ENCODE data around the gene VPS13D.
A peak's percentile ranks its signal among the peaks of the same experiment; 100 is the strongest.

VPS13D gene, protein sequence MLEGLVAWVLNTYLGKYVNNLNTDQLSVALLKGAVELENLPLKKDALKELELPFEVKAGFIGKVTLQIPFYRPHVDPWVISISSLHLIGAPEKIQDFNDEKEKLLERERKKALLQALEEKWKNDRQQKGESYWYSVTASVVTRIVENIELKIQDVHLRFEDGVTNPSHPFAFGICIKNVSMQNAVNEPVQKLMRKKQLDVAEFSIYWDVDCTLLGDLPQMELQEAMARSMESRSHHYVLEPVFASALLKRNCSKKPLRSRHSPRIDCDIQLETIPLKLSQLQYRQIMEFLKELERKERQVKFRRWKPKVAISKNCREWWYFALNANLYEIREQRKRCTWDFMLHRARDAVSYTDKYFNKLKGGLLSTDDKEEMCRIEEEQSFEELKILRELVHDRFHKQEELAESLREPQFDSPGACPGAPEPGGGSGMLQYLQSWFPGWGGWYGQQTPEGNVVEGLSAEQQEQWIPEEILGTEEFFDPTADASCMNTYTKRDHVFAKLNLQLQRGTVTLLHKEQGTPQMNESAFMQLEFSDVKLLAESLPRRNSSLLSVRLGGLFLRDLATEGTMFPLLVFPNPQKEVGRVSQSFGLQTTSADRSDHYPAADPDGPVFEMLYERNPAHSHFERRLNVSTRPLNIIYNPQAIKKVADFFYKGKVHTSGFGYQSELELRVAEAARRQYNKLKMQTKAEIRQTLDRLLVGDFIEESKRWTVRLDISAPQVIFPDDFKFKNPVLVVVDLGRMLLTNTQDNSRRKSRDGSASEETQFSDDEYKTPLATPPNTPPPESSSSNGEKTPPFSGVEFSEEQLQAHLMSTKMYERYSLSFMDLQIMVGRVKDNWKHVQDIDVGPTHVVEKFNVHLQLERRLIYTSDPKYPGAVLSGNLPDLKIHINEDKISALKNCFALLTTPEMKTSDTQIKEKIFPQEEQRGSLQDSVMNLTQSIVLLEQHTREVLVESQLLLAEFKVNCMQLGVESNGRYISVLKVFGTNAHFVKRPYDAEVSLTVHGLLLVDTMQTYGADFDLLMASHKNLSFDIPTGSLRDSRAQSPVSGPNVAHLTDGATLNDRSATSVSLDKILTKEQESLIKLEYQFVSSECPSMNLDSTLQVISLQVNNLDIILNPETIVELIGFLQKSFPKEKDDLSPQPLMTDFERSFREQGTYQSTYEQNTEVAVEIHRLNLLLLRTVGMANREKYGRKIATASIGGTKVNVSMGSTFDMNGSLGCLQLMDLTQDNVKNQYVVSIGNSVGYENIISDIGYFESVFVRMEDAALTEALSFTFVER (N-terminal part only)

DNA sequence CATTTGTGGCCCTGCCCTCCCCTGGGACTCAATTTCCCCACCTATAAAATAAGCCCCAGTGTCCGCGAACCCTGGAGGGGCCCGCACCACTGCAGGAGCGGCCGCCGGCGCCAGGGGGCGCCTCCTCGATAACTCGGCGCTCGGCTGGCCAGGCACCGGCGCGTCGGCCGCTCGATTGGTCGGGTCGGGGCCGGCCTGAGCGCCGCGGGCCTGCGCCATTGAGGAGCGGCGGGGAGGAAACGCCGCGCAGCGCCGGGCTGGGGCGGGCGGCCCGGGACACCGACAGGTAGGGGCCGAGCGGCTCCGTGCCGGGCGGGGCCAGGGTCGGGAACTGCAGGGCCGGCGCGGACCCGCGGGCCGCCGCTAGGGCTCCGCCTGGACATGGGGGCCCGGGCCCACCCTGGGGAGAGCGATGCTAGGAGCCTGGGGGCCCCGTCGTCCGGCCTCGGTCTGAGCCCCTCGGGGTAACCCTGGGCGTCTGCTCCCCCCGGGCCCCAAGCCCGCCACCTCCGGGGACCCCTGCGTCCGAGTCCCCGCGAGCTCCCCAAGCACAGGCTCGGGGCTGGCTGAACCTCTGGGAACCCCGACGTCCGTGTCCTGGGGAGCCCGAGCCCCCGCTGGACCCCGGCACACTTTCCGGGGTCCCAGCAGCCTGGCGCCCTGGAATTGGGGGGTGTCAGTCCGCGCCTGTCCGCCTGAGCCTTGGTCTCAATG lies at the start of gene VPS13D:
TSS of gene VPS13D (plus strand) at position 196 of the 714 bp plus-strand sequence. CDS start 4,237 bp downstream, outside the sequence.
- DNase-seq (ENCODE audit: low spot score) = peak; percentile 98

DNA sequence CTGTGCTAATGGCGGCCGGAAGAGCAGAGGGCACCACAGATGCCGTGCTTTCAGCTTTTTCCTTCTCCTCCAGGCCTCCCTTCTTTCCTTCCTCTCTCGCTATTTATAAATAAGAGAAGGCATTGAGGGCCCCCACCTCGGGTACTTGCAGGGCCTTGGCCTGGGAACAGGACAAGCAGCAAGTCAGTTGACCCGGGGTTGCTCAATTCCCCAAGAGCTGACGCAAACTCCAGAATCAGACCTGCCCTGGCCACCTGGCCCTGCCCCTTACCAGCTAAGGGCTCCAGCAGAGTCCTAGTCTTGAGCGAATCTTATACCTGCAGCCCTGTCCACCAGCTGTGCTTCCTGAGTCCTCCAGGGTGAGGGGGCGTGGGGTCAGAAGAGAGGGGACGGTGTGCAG lies 49.5 kb upstream of the VPS13D start:
- DNase-seq (ENCODE audit: low spot score) = no peak

DNA sequence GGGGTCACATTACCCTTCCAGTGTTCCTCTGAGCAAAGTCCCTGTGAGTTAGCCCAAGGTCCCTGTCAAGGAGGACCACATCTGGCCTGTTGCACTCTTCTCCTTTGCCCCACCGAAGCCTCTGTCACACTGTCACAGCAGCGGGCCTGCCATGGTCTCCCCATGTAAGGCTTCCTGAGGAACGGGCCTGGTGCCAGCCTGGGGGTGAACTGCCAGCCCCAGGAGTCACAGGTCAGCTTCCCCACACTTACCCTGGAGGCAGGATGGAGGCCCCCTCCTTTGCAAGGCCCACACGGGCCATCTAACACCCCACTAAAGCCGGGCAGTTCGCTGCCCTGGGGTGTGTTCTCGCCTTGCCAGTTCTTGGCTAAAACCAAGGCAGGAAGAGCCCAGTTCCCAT lies 48.9 kb upstream of the VPS13D start:
- DNase-seq (ENCODE audit: low spot score) = no peak

DNA sequence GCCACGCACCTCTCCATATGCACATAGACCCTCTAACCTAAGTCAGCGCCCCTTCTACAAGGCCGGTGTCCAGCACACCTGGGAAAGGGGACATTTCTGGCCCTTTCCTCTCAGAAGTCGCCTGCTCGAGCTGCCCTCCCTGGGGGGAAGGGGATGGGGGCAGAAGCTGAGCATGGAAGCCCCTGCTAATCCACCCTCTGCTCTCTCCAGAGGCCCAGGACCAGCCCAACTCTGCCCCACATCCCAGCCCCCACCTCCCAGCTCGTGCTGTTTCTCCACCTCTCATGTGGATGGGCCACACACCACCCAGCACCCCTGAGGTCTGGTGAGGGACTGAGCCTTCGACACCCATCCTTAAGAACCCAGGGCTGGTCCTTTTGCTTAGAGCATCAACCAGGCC lies 48.3 kb upstream of the VPS13D start:
- no peak for DNase-seq (ENCODE audit: low spot score)

DNA sequence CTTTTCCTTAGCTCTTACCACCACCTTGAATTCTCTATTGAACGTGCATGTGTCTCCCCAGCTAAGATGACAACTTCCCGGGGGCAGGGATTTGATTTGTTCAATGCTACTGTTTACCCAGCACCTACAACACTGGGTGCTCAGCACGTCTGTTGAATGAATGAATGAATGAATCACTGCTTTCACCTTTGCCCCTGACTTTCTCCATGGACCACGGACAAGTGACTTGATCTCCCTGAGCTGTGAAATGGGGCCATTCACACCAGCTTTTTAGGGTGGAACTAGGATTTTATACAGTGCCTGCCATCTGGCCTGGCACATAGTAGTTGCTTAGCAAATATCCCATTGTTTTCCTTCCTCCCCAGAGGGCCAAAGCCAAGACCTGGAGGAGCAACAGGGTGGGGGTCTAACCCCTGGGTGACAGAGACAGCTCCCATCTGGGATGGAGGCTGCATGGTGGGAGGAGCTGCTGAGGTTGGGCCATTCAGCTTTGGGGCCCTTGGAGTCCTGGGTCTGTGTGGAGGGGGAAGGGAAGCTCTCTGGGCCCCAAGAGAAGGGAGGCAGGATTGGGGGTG lies 47.3 kb upstream of the VPS13D start:
- no peak for DNase-seq (ENCODE audit: low spot score)

DNA sequence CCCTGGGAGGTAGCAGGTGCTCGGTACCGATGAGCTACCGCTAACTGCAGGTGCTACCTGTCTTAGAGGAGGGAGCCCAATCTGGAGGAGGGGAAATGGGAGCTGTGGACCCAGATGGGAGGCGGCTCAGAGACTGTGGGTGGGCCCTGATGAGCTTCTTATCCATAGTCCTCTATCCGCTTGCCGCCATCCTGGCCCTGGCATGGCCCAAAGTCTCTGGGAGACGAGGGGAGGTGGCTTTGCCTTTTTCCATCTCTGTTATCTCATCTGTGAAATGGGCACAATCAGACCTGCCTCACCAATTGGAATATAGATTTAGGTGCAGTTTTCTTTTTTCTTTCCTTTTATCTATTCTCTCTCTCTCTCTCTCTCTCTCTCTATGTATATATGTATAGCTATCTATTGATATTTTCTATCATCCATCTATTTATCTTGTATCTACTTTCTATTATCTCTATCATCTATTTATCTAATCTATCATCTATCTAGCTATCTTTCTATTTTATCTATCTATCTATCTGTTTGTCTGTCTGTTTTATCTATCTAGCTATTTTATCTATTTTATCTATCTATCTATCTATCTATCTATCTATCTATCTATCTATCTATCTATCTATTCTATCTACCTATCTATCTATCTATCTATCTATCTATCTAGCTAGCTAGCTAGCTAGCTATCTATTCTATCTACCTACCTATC lies 46.6 kb upstream of the VPS13D start:
- no peak for DNase-seq (ENCODE audit: low spot score)

DNA sequence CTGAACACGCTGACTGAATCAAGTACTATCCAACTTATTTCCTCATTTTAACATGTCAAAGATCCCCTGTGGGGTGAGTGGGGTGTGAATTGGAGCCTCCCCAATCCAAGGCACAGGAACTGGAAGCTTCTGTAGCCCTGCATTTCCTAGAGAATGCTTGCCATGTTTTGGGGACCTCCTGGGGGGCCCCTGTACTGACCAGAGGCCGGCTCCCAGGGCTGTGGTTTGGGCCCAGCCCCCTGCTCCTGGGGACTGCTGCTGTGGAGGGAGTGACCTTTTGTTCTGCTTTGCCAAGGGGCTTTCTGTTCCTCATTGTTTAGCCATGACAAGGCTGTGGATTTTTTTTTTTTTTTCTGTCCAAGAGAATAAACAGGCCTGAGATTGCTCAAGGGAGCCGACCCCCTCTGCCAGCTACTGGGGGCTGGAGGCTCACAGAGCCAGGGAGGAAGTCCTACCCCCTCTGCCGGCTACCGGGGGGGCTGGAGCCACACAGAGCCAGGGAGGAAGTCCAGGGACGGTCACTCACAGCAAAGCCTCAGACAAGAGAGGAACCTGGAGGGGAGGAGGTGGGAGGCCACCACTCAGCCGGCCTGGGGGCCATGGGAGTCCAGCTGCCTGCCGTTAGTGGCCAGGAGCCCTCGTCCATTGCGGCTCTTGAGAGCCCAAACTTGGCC lies 45.7 kb upstream of the VPS13D start:
- peak; percentile 83 for DNase-seq (ENCODE audit: low spot score)

DNA sequence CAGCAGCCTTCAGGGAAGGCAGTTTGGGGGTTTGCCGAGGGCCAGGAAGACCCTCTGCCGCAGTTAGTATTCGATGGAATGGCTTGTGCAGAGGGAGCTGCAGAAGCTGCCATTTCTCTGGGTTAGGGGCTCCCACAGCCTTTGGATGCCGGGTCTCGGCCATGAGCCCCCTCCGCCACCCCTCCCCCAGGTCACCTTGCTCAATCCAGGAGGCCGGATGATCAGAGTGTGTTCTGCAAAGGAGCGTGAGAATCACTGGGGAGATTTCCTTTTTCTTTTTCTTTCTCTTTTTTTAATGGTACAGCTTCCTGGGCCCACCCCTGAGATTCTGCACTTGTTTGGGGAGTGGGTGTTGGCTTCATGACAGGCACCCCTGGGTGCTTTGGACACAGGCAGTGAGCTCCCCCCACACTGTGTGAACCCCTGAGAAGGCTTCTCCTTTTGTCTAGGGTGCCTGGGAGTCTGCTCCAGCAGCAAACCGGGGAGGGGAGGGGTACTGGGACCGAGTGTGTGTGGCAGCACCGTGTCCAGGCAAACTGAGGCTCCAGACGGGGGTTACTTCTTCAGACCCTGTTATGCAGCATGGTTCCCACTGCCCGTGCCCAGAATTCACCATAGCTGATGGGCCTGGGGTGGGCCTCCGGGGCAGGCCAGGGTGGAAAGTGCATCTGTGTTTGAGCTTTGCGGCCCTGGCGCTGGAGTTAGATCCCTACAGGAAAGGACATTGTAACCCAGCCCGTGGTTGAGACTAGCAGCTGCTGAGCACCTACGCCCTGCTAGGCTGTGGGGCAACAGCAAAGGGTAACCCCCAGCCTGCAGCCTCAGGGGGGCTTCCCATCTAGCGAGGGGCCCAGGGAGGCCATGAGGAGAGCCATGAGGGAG lies 44.6 kb upstream of the VPS13D start:
- DNase-seq (ENCODE audit: low spot score) = no peak

DNA sequence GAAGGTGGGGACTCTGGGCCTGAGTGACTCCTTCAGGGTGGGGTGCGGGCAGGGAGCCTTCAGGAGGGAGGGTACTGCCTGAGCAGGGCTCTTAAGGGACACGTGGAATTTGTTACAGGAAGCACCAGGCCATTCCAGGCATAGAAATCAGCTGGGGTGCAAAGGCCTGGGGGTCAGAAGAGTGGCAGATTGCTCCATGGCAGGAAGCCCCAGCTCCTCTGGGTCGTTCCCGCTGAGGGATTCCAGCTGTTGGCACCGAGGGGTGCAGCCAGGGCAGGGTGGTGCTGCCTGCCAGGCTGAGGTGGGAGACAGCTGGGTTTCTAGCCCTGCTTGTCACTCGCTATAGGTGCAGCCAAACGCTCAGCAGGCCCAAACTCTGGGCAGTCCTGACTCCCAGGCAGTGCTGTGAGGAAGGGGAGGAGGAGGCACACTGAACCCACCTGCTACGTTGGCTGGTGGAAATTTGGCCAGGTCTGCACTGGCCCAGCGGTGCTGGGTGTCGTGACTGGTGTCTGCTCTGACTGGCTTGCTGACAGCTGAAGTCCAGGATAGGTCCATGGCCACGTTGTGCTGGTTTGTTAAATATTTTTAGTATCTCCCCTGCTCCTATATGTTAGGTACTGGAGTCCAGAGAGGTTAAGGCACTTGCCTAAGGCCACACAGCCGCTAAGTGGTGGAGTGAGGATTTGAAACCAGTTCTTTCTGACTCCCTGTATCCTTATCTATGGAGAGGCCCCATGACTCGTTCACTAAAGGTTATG lies 43.7 kb upstream of the VPS13D start:
- DNase-seq (ENCODE audit: low spot score) = no peak

DNA sequence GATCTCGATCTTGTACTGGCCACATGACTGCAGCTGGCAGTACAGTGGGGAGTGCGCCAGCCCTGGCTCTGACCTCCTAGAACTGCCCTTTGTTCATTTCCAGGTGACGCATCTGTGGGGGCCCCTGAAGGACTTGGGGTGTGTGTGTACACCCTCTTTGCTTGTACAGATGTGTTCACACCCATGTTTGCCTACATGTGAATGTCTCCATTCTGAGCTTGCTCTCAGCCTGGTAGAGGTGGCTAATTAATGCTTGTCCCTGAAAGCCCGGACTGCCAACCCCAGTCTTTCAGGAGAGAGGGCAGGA lies 43.2 kb upstream of the VPS13D start:
- DNase-seq (ENCODE audit: low spot score) = no peak

DNA sequence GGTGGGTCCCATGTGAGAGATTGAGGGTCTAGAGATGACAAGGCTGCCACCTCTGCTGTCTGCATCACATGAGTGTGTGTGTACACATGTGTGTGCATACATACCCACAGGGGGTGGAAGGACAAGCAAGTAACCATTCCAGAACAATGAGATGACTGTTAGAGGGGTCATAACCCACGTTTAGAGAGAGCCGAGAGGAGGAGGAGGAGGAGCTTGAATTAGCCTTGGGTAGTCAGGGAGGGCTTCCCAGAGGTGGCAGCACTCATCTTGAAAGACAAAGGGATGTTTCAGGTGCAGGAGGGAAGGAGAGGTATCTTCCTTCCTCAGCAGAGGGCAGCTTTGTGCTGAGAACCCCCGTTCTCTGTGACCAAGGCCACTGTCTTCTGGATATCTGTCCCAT lies 41.7 kb upstream of the VPS13D start:
- no peak for DNase-seq (ENCODE audit: low spot score)

DNA sequence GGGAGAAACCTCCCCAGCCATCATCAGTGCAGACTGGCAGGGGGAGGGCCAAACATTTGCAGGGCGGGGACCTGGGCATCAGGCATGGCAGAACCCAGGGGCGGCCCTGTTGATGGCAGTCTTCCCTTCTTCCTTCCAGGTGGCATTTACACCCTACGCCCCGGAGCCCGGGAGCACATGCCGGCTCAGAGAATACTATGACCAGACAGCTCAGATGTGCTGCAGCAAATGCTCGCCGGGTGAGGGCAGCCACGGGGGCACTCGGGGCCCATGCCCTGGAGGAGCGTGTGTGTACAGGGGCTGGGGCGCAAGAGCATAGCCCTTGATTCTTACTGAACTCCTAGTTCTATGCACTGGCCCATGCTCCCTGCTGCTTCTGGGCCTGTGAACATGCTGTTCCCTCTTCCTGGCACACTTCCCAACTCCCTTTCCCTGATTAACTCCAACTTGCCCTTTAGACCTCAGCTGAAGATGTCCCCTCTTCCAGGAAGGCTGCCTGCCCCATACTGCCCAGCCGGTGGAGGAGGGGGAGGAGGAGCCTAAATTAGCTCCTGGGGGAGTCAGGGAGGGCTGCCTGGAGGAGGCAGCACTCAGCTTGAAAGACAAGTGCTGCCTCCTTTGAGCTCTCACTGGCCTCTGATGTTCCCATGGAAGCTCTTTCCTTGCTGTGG lies 41.0 kb upstream of the VPS13D start:
- no peak for DNase-seq (ENCODE audit: low spot score)

DNA sequence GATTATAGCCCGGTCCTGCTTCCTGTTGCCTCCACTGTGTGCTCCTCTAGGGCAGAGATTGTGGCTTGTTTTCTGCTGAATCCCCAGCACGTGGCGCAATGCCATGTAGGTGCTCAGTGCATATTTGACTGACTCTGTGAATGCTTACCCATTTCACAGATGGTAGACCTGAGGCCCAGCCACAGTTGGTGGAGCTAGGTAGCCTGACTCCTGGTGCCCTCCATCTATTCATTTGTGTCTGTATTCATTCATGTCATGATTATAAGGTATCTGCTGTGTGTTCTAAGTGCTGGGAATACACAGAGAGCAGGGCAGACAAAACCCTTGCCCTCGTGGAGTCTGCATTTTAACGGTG lies 40.5 kb upstream of the VPS13D start:
- no peak for DNase-seq (ENCODE audit: low spot score)

DNA sequence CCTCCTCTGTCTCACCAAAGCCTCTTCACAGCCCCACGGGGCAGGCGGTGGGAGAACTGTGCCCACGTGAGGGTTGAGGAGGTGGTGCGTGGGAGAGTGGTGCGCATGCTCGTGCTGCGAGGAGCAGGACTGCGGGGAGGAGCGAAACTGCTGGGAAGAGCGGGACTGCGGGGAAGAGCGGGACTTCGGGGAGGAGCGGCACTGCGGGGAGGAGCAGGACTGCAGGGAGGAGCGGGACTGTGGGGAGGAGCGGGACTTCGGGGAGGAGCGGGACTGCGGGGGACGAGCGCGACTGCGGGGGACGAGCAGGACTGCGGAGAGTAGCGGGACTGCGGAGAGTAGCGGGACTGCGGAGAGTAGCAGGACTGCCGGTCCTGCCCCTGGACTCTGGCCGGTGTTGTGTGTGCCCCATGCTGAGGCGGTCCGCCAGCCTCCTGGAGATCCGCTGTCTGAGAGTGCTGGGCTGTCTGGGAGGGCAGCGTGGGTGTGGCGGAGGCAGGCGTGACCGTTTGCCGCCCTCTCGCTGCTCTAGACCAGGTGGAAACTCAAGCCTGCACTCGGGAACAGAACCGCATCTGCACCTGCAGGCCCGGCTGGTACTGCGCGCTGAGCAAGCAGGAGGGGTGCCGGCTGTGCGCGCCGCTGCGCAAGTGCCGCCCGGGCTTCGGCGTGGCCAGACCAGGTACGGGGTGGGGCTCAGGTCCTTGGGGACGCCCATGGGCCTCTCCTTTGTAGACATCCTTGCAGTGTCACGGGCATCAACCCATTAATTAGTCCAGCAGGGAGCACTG lies 38.4 kb upstream of the VPS13D start:
- no peak for DNase-seq (ENCODE audit: low spot score)

DNA sequence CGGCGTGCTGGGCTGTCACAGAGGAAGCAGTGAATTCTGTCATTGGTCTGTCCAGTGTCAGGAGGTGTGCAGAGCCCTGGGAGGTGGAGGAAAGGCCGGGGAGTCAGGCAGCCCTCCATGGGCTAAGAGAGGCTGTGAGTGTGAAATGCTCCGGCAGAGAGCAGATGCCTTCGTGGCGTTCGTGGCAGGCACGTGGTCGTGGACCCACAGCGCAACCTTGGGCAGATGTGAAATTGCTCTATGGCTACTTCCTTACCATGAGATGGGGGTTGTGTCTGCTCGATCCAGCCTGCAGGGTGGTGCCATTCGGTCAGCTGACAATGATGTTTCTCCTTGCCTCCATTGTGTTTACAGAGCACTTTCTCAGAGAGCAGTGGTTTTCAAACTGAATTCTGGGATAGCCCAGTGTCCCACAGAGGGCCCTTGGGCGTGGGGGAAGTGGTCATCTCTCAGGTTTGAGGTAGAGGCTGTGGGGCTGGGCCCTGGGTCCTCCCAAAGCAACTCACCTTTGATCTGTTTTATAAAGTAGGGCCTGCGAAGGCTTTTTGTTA lies 35.1 kb upstream of the VPS13D start:
- DNase-seq (ENCODE audit: low spot score) = no peak

DNA sequence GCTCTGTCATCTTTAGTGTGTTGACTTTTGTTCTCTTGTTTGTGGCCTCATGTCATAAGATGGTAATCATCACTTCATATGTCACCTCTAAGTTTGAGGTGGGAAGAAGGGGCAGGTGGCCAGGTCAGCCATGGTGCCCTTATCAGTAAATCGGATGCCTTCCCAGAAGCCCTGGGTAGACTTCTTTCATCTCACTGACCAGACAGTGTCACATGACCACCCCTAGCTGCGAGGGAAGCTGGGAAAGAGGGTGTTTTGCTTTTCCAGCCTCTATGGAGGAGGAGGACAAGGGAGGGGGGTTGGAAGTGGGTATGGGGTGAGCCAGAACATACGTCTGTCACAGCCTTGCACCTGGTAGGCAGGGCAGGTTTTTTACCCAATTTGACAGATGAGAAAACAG lies 34.4 kb upstream of the VPS13D start:
- no peak for DNase-seq (ENCODE audit: low spot score)

Data from AG20443 (cell line).